GM20431 (cell line): Measurements from ENCODE around the gene COMMD6.

Experiments
- in situ Hi-C: fragments of 300-500 bp; cut with MseI, MboI; formaldehyde crosslinking; loops from one replicate; pipeline ENCODE4 v1.15.0; 2020; ENCODE audit warnings: low sequenced_read_pairs; ENCODE audit not compliant: unreplicated experiment

The COMMD6 gene

GRCh38 chr13:75486146-75487062 lies 51.2 kb downstream of the COMMD6 start:
- in situ Hi-C loops, result no loop called here

GRCh38 chr13:75485286-75486062 lies 52.2 kb downstream of the COMMD6 start:
- in situ Hi-C loops, result no loop called here

- in situ Hi-C loops, result no loop called here
Observed at GRCh38 chr13:75482820-75483079, 54.9 kb downstream of the COMMD6 start.

GRCh38 chr13:75482070-75482819 lies 55.4 kb downstream of the COMMD6 start, which contains the start of gene TBC1D4:
TBC1D4 (minus strand) TSS chr13:75482169; CDS start chr13:75481767, 402 bp downstream.
- in situ Hi-C loops, result no loop called here

GRCh38 chr13:75481176-75482069 lies 56.2 kb downstream of the COMMD6 start:
- in situ Hi-C loops, result no loop called here

- in situ Hi-C loops, result no loop called here
Observed at GRCh38 chr13:75480671-75481175, 56.9 kb downstream of the COMMD6 start.

GRCh38 chr13:75479102-75479740 lies 58.4 kb downstream of the COMMD6 start:
- in situ Hi-C loops, result no loop called here

GRCh38 chr13:75478659-75479058 lies 59.0 kb downstream of the COMMD6 start:
- in situ Hi-C loops, result no loop called here
